CD14-positive monocyte (primary cell): Measurements from ENCODE around the gene ARHGEF6. TPM values are rescaled to one million over a fixed set of nuclear protein-coding genes. Genes with fewer than 3 reads are reported as not detected.

ENCODE experiments used
- DNase-seq, 3 donors: peaks; one replicate each; pipeline ENCODE4 v3.0.0-alpha.2; 2011 to 2022
- H2AFZ ChIP-seq: 2 replicates; pipeline ENCODE4 v1.6.0; 2012; ENCODE audit warnings: mild to moderate bottlenecking, low read depth, low read length, inconsistent platforms; ENCODE audit not compliant: insufficient read depth, poor library complexity, severe bottlenecking
- H3K27ac ChIP-seq, 2 donors: 1 replicate in 1 of 2; 2 replicates in 1 of 2; pipeline ENCODE4 v1.5.1; 2012 to 2013; ENCODE audit warnings: low read length in 2 of 2, control low read depth in 1 of 2, inconsistent platforms in 1 of 2, low read depth in 1 of 2, mild to moderate bottlenecking in 1 of 2
- H3K27me3 ChIP-seq, 2 donors: one replicate each; pipeline versions ENCODE4 v1.6.0 to v1.6.1; 2011 to 2013; ENCODE audit warnings: low read length in 2 of 2; ENCODE audit not compliant: control insufficient read depth in 2 of 2, insufficient read depth in 2 of 2
- H3K36me3 ChIP-seq, 2 donors: replicated peaks in 1 of 2; 1 replicate in 1 of 2; 2 replicates in 1 of 2; pipeline versions ENCODE4 v1.5.1 to v1.6.1; 2012 to 2013; ENCODE audit warnings: low read length in 2 of 2, control low read depth in 1 of 2, inconsistent platforms in 1 of 2, mild to moderate bottlenecking in 1 of 2; ENCODE audit not compliant: insufficient read depth in 2 of 2, control insufficient read depth in 1 of 2
- H3K4me1 ChIP-seq, 2 donors: 1 replicate in 1 of 2; 2 replicates in 1 of 2; pipeline versions ENCODE4 v1.5.1 to v1.6.1; 2012 to 2013; ENCODE audit warnings: low read length in 2 of 2, control low read depth in 1 of 2, inconsistent platforms in 1 of 2, mild to moderate bottlenecking in 1 of 2, moderate library complexity in 1 of 2; ENCODE audit not compliant: insufficient read depth in 2 of 2, control insufficient read depth in 1 of 2
- H3K4me2 ChIP-seq: replicated peaks from 2 replicates; pipeline ENCODE3; 2012; ENCODE audit warnings: low read length, moderate library complexity, mild to moderate bottlenecking; ENCODE audit not compliant: poor library complexity, severe bottlenecking; ENCODE audit errors: extremely low read depth
- H3K4me3 ChIP-seq, 3 experiments: fragments of 200-600 bp in 1 of 3; sonication (generic) in 1 of 3; replicated peaks in 1 of 3; 1 replicate in 2 of 3; 2 replicates in 1 of 3; pipeline ENCODE4 v1.5.1; 2011 to 2013; ENCODE audit warnings: low read length in 3 of 3, mild to moderate bottlenecking in 3 of 3, control low read depth in 2 of 3, low read depth in 2 of 3, inconsistent platforms in 1 of 3, moderate library complexity in 1 of 3
- H3K79me2 ChIP-seq: 2 replicates; pipeline ENCODE4 v1.6.0; 2012; ENCODE audit warnings: mild to moderate bottlenecking, control low read depth, inconsistent platforms, low read length, moderate library complexity; ENCODE audit not compliant: insufficient read depth
- H3K9ac ChIP-seq: 2 replicates; pipeline ENCODE4 v1.6.0; 2017; ENCODE audit warnings: low read length, mild to moderate bottlenecking; ENCODE audit not compliant: insufficient read depth, poor library complexity, severe bottlenecking
- H3K9me3 ChIP-seq, 2 donors: replicated peaks in 1 of 2; 1 replicate in 1 of 2; 2 replicates in 1 of 2; pipeline versions ENCODE4 v1.5.1 to v1.6.1; 2012 to 2013; ENCODE audit warnings: low read length in 2 of 2, control low read depth in 1 of 2; ENCODE audit not compliant: control insufficient read depth in 1 of 2, insufficient read depth in 1 of 2
- H4K20me1 ChIP-seq: 2 replicates; pipeline ENCODE4 v1.6.0; 2012; ENCODE audit warnings: mild to moderate bottlenecking, low read length, control low read depth, moderate library complexity; ENCODE audit not compliant: insufficient read depth
- H3K27ac Mint-ChIP-seq, 7 donors: one replicate each; pipeline ENCODE4 v1.8.0; 2020; ENCODE audit warnings: mild to moderate bottlenecking in 7 of 7, mixed read lengths in 7 of 7, moderate library complexity in 6 of 7, inconsistent platforms in 2 of 7
- H3K27me3 Mint-ChIP-seq, 3 donors: one replicate each; pipeline ENCODE4 v1.8.0; 2021 to 2022; ENCODE audit warnings: low read depth in 3 of 3, mild to moderate bottlenecking in 3 of 3, mixed read lengths in 3 of 3, moderate library complexity in 3 of 3, inconsistent platforms in 1 of 3
- H3K36me3 Mint-ChIP-seq, 2 donors: one replicate each; pipeline ENCODE4 v1.8.0; 2020; ENCODE audit warnings: mixed read lengths in 2 of 2, inconsistent platforms in 1 of 2, mild to moderate bottlenecking in 1 of 2
- H3K4me1 Mint-ChIP-seq: one replicate; pipeline ENCODE4 v1.8.0; 2020; ENCODE audit warnings: mild to moderate bottlenecking, mixed read lengths
- H3K4me3 Mint-ChIP-seq, 2 donors: one replicate each; pipeline ENCODE4 v1.8.0; 2020; ENCODE audit warnings: mild to moderate bottlenecking in 2 of 2, mixed read lengths in 2 of 2, moderate library complexity in 1 of 2
- H3K9me3 Mint-ChIP-seq, 7 donors: one replicate each; pipeline ENCODE4 v1.8.0; 2020 to 2022; ENCODE audit warnings: mixed read lengths in 7 of 7, mild to moderate bottlenecking in 6 of 7, moderate library complexity in 6 of 7, inconsistent platforms in 2 of 7
- CTCF ChIP-seq: fragments of 200-600 bp; IDR thresholded peaks from one replicate; pipeline ENCODE4 v1.8.0; 2022; ENCODE audit warnings: antibody characterized with exemption, mild to moderate bottlenecking
- WGBS: methylation state at CpG from one replicate; pipeline ENCODE4 v1.1.5; 2013; ENCODE audit warnings: missing lambda C conversion rate; ENCODE audit not compliant: insufficient coverage; 5-methylcytosine and 5-hydroxymethylcytosine counted together
- intact Hi-C, 2 donors: fragments of 100-400 bp; cut with micrococcal nuclease; formaldehyde crosslinking; loops; one replicate each; pipeline versions ENCODE4 v1.15.0 to v1.15.1; 2023
- polyA plus RNA-seq, 3 donors: library from polyadenylated mRNA; depleted of rRNA in 1 of 3; unstranded in 2 of 3; stranded (reverse) in 1 of 3; fragments of 300-500 nt in 2 of 3; fragments of >200 nt in 1 of 3; fragmentation: Illumina TruSeq in 2 of 3; gene quantifications; 1 replicate in 2 of 3; 2 replicates in 1 of 3; pipeline ENCODE4 v1.2.3, GENCODE V29; 2012 to 2021

The ARHGEF6 gene
- polyA plus RNA-seq, 3 donors: 51.4 to 79.2 (median 57.0) TPM

GRCh38 chrX:136828830-136829229 is 48.1 kb upstream of the ARHGEF6 start:
- Histone ChIP-seq H3K4me3 (no peak overlapping the region), H2AFZ (no peak overlapping the region), H4K20me1 (no peaks in the 10 kb centered on the region), H3K79me2 (no peaks in the 10 kb centered on the region), H3K4me2 (peak overlapping the region; percentile 28), H3K4me1 (peaks cover 21 to 28% of the 10 kb centered on the region in 2 donors), H3K27ac (peak overlapping the region in 1 of 2 donors; percentile 23), H3K9ac (no peak overlapping the region), H3K36me3 (no peaks in the 10 kb centered on the region), H3K9me3 (no peaks in the 10 kb centered on the region), H3K27me3 (no peaks in the 10 kb centered on the region)
- peaks cover 0 to 1% (median 0%) of the 10 kb centered on the region in 3 donors for H3K27me3 Mint-ChIP-seq
- H3K9me3 Mint-ChIP-seq: peaks cover 0 to 3% (median 0%) of the 10 kb centered on the region in 7 donors
- no peaks in the 10 kb centered on the region for H3K36me3 Mint-ChIP-seq
- DNase-seq: peak; percentile 46 to 78 (median 68)
- H3K27ac Mint-ChIP-seq: peak overlapping the region; percentile 60 to 82 (median 81)
- no peak overlapping the region for H3K4me3 Mint-ChIP-seq
- intact Hi-C loops: no loop called here
- H3K4me1 Mint-ChIP-seq: peaks cover 24% of the 10 kb centered on the region
- no peak for TF ChIP-seq CTCF
- WGBS: no CpG with 5 or more reads among the region's 1 CpG

- H3K27ac ChIP-seq: no peak overlapping the region
- no peaks in the 10 kb centered on the region for H3K27me3 ChIP-seq
- Mint-ChIP-seq H3K27ac (no peak overlapping the region), H3K4me1 (peaks cover 24% of the 10 kb centered on the region), H3K36me3 (no peaks in the 10 kb centered on the region), H3K4me3 (no peak overlapping the region), H3K9me3 (peaks cover 0 to 3% (median 0%) of the 10 kb centered on the region in 7 donors), H3K27me3 (peaks cover 0 to 3% (median 0%) of the 10 kb centered on the region in 3 donors)
- H3K9ac ChIP-seq: no peak overlapping the region
- H3K79me2 ChIP-seq: no peaks in the 10 kb centered on the region
- DNase-seq: no peak
- no peak overlapping the region for H3K4me2 ChIP-seq
- H3K9me3 ChIP-seq: no peaks in the 10 kb centered on the region
- H4K20me1 ChIP-seq: no peaks in the 10 kb centered on the region
- H3K4me3 ChIP-seq: no peak overlapping the region
- WGBS: no CpG with 5 or more reads among the region's 3 CpGs
- H2AFZ ChIP-seq: no peak overlapping the region
- intact Hi-C loops: no loop called here
- no peaks in the 10 kb centered on the region for H3K36me3 ChIP-seq
- TF ChIP-seq CTCF: no peak
- H3K4me1 ChIP-seq: peaks cover 21 to 28% of the 10 kb centered on the region in 2 donors
These were observed 46.3 kb upstream of the ARHGEF6 start for GRCh38 chrX:136827026-136827425.
